Stomach (tissue), 4 donors: ENCODE measurements around the gene PPP1R37.

ENCODE experiments used
- EP300 ChIP-seq: sonication (generic); formaldehyde crosslinking; IDR thresholded peaks from one replicate; pipeline ENCODE4 v1.6.1; 2017; ENCODE audit warnings: antibody characterized with exemption
- TF ChIP-seq, protein P1 (sequence below), 7 experiments: fragments of 450-650 bp in 4 of 7; fragments of 200-600 bp in 3 of 7; sonication (generic) in 3 of 7; IDR thresholded peaks; one replicate each; pipeline ENCODE4 v1.5.1; 2016 to 2019; ENCODE audit warnings: antibody characterized with exemption in 7 of 7, control low read depth in 2 of 7, mild to moderate bottlenecking in 1 of 7

DNA sequence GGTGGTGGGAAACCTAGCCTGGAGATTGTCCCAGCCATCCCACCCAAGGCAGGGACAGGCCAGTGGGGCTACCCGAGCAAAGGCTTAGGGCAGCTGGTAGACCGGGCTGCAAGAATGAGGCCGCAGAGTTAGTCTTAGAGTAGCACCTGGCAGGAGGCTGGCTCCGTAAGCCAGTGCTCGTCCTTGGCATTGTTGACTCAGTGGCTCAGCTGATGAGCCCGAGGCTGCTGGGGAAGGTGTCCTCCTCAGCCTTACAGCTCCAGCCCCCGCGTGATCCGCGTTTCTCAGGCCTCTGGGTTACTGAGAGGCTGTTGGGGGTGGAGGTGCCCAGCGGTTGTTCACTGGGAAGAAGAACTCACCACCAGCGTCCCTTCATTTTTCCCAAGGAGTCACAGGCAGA is 24.7 kb downstream of the PPP1R37 start:
- TF ChIP-seq, protein P1, sequence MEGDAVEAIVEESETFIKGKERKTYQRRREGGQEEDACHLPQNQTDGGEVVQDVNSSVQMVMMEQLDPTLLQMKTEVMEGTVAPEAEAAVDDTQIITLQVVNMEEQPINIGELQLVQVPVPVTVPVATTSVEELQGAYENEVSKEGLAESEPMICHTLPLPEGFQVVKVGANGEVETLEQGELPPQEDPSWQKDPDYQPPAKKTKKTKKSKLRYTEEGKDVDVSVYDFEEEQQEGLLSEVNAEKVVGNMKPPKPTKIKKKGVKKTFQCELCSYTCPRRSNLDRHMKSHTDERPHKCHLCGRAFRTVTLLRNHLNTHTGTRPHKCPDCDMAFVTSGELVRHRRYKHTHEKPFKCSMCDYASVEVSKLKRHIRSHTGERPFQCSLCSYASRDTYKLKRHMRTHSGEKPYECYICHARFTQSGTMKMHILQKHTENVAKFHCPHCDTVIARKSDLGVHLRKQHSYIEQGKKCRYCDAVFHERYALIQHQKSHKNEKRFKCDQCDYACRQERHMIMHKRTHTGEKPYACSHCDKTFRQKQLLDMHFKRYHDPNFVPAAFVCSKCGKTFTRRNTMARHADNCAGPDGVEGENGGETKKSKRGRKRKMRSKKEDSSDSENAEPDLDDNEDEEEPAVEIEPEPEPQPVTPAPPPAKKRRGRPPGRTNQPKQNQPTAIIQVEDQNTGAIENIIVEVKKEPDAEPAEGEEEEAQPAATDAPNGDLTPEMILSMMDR (IDR thresholded peaks at IDR 0.05) = no peak
- no peak for TF ChIP-seq EP300
